Measurements from ENCODE around the gene RHBDL3.
"Not testable (repeated sequence)": the region's sequence is repeated elsewhere in the genome, so short reads cannot be mapped to it uniquely, and the experiment has no call there.

RHBDL3 gene

DNA sequence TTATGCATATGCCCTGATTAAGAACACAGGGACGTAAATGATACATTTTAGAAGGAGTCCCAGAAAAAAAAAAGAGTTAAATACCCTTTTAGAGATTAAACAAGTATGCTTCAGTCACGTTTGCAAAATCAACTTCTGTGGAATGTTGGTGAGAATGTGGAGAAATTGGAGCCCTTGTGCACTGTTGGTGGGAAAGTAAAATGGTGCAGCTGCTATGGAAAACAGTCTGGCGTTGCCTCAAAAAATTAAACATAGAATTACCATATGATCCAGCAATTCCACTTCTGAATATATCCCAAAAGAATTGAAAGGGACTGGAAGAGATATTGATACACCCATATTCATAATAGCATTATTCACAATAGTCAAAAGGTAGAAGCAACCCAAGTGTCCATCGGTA, 26.5 kb downstream of the RHBDL3 start:
- DNase-seq = no peak

DNA sequence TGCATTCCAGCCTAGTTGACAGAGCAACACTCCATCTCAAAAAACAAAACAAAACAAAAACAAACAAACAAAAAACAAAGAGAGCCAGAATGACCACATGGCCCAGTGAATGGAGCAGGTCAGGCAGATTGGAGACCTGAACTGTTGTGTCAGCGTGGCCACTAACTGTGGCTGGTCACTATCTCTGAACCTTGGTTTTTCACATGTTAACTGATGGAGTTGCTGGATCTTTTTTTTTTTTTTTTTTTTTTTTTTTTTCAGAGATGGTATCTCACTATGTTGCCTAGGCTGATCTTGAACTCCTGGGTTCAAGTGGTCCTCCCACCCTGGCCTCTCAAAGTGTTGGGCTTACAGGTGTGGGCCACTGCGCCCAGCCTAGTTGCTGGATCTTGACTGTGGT, 31.8 kb downstream of the RHBDL3 start:
- DNase-seq = no peak

DNA sequence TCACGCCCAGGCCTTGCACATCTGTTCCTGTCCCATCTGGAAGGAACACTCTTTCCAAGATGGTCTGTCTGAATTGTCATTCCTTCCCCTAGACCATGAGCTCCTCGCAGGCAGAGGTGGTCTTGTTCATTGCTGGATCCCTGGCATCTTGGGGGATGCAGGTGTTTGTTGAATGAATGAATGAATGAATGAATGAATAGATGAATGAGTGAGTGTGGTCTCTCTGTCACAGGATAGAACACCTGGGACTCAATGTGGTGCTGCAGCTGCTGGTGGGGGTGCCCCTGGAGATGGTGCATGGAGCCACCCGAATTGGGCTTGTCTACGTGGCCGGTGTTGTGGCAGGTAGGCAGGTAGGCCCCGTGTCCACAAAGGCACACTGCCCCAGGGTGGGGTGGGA, 32.2 kb downstream of the RHBDL3 start:
- no peak for DNase-seq

DNA sequence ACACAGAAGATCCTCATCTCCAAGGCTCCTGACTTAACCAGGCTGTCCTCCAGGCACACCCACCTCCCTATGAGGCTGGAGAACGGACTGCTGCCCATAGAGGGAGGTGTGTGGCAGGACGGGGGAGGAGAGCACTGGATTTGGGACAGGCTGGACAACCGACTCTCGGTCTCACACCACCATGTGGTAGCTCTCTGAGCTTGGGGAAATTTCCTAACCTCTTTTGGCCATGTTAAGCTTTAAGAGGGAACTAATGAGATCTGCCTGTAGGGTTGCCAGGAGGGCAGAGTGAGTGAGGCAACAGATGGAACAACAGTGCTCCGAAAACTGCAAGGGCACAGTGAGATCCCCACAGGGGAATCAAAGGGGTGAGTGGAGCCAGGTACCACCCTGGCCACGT, 32.7 kb downstream of the RHBDL3 start:
- DNase-seq = no peak

DNA sequence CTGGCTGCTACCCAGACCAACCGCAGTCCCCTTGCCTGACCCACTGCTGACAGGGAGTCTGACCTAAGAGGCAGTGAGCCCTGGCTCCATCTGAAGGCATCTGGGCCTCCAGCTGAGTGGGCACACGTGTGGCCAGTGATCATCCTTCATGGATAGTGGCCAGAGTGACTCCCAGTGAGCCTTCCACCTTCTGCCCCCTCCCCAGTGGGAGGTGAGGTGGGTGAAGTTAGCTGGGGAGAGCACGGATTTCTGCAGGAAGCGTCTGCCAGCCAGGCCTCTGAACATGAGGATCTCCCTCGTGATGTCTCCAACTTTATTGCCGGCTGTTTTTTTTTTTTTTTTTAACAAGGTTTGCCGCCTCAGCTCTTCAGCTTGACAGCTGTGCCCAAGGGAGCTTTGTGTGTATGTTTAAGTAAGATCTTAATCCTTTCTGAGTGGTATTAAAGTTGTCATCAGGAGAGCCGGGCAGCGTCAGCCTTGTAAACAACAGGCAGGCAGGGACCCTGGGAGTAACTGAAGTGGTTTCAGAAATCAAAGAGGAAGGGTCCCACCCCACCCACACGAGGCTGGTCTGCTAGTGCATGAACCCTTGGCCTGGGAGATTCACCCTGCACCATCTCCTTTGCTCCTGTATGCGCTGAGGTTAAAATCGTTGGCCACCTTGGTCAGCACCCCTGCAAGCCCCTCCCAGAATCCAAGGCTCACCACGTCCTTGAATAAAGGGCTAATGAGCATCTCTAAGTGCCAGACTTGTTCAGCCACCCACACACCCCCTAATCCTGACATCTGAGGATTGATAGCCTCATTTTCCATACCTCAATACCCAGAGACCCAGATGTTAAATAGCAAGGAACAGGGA, 33.3 kb downstream of the RHBDL3 start:
- no peak for DNase-seq

DNA sequence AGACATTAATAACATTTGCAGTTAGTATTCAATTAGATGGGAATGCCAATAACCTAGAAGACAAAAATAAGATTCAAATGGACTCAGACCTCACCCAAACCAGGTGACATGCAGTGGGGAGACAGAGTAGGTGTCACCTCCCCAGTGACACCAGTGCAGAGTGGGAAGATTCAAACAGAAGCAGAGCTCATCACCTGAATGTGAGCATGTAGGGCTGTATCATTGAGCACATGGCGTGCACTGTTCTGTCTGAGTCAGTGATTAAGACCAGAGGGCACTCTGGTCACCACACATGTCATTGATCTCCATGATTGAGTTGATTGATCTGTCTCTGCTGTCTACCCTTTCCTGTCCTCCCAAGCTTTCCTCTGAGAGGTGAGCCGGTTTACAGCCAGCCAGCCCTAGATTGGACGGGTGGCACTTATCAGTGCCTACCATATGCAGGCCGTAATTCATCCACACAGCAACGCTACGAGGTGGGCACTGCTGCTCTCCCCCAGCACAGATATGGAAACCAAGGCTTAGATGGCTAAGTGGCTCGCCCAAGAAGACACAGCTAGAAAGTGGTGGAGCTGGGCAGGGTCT, 34.0 kb downstream of the RHBDL3 start:
- DNase-seq = no peak

DNA sequence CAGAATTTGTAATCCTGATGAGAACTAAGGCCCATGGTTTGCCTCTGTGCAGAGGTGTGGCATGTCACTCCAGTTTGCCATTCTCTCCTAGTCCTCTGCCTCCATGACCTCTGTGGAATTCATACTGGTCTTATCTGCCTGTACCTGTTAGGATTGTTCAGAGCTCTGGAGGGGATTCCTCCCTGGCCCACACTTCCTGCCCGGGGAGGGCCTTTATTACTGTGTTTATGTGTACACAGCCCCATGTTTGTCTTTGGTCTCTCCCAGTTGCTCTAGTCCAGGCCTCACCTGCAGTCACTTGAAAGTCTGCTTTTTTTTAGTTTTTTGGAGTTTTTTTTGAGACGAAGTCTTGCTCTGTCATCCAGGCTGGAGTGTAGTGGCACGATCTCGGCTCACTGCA, 36.4 kb downstream of the RHBDL3 start:
- DNase-seq = no peak

DNA sequence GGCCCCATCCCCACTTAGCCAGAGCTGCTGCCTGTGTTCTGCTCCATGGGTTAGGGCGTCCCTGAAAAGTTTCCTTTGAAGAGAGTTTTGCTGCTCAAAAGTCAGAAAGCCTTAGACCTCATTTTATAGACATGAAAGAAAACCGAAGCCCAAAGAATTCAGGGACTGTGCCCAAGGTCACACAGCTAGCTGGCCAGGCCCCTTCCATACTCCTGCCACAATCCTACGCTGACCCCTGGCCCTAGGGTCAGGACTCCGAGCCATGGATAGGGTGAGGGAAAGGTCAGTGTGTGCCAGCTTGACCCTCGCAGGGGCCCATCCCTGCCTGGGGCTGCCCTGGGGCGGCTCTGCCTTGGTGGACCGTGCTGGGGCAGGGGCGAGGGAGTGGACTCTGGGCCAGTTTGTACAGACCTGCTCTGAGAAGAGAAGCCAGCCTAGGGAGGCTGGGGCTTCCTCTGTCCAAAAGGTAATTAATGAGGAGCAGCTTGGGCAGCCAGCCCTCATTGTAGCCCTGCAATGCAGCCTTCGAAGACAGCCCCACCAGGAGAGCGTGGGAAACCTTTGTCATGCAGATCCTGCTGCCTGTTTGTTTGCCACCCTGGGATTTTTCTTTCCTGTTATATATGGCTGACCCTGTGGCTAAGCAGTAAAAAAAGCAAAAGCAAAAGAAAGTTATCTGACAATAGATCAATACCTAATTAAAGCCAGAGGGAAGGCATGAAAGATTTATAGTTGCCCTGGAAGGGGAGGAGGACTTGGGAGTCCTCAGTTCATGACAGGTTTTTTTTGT, 37.4 kb downstream of the RHBDL3 start:
- DNase-seq = no peak

DNA sequence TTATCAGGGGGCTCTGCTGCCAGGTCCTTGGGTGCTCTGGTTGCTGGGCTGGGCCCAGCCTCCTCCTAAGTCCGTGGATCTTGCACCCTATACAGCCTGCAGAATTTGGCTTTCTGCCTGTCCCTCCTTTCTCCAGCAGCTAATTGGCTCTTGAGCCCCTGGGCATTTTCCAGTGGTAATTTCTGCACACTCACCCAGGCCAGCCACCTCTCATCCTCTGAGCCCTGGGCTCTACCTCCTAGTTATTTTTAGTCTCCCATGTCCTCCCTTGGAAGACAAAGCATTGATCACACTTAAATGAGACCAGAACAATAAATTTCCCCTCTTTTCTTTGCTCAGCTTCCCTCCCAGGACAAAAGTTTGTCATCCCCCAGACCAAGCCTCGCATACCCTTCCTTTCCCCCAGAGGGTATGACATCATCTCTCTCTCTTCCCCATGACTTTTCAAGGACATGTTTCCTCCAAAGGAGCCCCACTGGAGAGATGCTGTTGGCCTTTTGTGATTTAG, 38.2 kb downstream of the RHBDL3 start:
- peak; percentile 15 for DNase-seq

DNA sequence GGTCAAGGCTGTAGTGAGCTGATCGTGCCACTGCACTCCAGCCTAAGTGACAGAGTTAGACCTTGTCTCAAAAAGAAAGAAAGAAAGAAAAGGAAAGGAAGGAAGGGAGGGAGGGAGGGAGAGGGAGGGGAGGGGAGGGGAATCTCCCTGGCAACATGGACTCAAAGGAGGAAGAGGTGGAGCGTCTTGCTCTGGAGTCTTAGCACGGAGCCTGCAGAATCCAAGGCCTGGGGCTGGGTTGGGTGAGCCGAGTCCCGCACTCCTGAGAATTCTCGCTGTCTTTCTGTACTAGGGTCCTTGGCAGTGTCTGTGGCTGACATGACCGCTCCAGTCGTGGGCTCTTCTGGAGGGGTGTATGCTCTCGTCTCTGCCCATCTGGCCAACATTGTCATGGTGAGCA, 39.4 kb downstream of the RHBDL3 start:
- no peak for DNase-seq

DNA sequence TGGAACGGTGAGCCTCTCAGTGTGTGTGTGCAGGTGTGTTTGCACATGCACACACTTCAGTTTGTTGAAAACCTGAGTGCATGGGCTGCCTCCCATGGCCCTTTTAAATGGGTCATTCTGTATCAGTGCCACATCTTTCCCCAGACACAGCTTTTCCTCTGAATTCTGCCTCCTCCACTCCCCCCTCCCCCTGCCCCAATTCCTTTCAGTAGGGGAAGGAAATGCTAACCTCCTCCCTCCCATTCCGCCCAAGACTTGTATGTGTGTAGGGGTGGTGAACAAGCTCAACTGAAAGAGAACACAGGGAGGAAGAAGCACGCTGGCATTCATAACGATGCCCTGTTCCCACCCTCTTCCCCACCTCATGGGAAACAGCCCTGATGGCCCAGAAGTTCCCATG, 42.0 kb downstream of the RHBDL3 start:
- DNase-seq = no peak

DNA sequence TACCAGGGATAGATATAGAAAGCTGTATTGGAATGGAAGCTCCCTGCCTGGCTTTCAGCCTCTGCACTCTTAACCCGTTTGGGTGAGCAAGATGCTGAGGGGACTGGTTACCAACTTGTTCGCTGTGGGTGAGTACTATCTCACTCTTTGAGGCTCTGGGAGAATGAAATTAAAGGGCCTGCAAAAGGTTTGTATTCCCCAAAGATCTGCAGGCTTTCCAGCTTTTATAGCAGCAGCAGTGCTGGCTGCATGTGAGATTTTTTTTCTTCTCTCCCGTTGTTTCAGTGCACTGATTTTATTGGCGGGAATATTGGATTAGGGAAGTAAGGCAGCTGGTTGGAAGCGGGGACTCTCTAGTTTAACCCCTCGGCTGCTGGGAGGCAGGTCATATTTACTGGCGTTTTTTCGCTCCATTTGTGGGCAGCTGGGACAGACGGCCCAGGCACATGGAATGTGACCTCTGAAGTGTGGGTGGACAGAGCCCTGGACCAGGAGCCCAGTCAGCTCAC, 45.5 kb downstream of the RHBDL3 start:
- peak; percentile 25 for DNase-seq

DNA sequence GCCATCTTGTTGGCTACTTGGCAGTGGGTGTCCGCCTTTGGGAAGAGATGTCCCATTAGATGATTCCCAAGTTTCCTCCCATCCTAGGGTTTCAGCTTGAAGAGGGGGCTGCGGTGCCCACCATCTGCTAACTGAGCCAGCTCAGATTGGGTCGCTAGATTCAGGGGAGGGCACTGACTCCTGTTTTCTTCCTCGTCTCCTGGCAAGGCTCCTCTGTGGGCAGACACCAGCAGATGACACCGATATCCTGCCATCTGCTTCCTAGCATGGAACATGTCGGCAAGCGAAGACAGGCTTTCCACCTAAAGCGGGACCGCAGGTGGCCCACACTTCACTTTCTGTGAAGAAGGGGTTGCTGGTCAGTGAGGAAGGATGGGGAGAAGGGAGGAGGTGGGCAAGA, 49.0 kb downstream of the RHBDL3 start:
- no peak for DNase-seq

DNA sequence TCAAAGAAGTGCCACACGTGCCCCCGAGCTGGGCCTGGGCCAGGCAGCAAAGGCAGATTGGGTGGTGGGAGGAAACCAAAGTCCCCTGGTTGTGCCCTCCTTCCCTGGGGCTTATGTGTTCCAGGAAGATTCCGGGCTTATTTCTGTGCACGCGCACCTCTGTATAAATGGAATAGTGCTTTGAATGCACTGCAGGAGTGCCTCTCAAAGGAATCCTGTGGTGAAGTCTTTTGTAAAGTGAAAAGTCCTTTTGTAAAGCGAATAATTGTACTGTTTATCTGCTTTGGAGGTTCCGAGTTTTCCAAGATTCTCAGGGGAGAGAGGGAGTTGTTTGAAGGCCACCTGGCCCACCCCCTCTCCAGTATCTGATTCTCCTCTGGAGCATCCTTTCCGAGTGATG, 49.5 kb downstream of the RHBDL3 start:
- DNase-seq = no peak

DNA sequence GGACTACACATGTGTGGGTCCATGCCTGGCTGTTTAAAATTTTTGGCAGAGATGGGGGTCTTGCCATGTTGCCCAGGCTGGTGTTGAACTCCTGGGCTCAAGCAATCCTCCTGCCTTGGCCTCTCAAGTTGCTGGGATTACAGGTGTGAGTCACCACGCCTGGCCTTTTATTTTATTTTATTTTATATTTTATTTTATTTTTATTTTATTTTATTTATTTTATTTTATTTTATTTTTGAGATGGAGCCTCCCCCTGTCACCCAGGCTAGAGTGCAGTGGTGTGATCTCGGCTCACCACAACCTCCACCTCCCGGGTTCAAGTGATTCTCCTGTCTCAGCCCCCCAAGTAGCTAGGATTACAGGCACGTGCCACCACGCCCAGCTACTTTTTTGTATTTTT, 51.0 kb downstream of the RHBDL3 start:
- DNase-seq = not testable (repeated sequence)

DNA sequence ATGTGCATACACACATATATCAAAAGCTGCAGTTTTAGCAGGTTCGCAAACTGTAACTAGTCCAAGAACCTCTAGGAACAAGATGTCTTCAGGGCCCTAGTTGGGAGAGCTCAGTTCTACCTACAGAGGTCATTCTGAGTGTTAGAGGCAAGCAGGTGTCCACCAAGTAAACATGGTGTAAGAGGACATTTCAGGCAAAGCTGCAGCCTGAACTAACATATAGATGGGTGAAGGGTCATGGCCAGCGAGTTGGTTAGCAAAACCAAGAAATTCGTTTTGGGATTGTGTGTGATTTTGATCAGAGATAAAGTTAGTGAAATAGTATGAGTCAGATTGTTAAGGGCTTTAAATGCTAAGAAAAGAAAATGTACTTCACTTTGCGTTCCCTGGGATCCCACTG, 51.7 kb downstream of the RHBDL3 start:
- no peak for DNase-seq

DNA sequence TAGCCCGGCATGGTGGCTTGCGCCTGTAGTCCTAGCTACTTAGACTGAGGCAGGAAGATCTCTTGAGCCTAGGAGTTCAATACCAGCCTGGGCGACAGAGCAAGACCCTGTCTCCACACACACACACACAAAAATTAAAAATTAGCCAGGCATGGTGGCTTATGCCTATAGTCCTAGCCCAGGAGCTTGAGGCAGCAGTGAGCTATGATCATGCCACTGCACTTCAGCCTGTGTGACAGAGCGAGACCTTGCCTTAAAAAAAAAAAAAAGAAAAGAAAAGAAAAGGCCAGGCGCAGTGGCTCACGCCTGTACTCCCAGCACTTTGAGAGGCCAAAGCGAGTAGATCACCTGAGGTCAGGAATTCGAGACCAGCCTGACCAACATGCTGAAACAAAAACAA, 52.4 kb downstream of the RHBDL3 start:
- no peak for DNase-seq

DNA sequence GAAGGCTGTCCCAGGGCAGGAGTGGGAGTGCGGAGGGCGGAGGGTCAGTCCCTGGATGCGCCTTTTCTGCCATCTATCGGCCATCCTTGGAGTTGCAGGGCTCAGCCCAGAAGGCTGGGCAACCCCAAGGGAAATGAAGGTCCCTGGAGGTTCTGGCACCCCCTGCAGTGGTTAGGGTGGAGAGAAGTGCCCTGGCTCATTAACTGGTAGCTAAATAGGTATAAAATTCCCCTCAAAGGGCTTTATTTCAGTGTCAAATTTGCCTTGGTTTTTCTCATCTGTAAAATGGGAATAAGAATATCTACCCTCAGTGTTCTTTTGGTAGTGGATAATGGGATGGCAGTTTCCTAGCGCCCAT, 53.9 kb downstream of the RHBDL3 start:
- DNase-seq = peak; percentile 69

DNA sequence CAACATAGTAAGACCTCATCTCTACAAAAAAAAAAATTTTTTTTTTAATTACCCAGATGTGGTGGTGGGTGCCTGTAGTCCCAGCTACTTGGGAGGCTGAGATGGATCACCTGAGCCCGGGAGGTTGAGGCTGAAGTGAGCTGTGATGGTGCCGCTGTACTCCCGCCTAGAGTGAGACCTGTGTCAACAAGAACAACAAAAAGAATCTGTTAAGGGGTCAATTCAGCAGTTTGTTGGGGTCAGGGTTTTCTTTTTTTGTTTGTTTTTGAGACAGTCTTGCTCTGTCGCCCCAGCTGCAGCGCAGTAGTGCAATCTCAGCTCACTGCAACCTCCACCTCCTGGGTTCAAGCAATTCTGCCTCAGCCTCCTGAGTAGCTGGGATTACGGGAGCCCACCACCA, 54.4 kb downstream of the RHBDL3 start:
- DNase-seq = not testable (repeated sequence)

DNA sequence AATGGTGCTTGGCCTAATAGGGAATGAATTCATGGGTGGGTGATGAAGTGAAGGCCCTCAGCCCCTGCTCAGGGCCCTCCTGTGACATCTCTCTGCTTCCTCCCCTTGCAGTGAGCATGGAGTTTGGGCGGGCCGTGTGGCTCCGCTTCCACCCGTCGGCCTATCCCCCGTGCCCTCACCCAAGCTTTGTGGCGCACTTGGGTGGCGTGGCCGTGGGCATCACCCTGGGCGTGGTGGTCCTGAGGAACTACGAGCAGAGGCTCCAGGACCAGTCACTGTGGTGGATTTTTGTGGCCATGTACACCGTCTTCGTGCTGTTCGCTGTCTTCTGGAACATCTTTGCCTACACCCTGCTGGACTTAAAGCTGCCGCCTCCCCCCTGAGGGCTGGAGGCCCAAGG, 55.2 kb downstream of the RHBDL3 start:
- no peak for DNase-seq

DNA sequence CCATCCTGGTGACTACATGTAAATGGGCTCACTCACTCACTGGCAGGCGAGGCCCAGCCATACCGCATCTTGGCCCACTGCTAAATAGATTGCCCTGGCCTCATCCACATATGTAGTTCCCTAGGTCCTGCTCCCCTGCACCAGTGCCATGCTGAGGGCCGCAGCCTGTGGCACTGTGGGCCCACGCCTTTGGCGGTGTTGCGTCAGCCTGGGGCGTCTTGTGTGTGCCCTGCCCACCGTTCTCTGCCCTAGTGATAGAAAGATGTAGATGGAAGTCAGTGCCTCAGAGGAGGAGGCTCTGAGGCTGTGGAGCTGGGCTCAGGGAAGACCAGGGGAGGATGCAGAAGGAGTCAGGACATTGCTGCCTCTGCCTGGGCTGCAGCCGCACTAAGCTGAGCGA, 57.4 kb downstream of the RHBDL3 start:
- DNase-seq = no peak

DNA sequence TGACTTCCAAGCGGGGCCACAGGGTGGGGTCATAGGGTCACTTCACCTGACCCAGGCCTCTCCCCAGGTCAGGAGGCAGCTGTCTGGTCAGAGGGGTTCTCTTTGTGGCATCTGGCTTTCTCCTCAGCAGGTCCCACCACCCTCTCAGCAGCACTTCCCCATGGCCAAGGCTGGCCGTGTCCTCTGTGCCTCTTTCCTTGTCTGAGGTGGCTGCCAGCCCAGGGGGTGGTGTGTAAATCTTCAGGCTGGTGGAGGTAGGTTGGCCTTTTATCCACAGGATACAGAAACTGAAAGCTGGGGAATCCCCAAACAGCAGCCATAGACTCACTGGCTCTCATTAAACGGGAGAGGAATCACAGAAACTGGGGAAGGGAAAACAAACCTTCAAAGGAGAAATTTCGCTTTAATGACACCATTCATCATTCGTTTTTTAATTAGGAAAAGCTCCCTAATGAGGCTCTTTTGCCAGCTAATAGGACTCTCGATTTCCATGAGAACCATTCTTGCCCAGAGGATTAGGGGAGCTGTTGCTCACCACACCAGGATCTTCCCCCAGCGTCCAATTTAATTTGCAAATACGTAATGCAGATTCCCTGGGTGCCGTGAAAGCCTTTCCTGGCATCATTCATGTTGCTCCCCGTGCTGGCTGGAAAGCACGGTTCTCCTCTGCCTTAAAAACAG, 58.3 kb downstream of the RHBDL3 start:
- peak; percentile 34 for DNase-seq

DNA sequence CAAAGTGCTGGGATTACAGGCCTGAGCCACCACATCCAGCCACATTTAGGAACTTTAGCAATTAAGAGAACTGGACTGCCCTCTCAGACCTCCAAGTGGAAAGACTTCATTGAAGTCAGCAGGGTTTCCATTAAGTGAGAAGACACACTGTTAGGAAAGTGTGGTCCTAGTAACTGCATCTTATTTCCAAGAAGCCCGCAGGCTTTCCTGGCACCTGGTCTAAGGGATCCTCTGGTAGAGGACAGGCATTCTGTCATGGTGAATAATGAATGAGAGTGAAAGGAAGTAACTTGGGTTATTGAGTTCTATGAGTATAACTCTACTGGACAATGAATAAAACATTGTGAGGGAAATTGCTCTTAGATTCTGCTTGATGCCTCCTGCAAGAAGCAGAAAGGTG, 62.3 kb downstream of the RHBDL3 start:
- DNase-seq = no peak

Measured in EL (cell line).